ENCODE results near the gene DST.
"Not testable (repeated sequence)": the region's sequence is repeated elsewhere in the genome, so short reads cannot be mapped to it uniquely, and the experiment has no call there.

Gene DST

GRCh38 chr6:56668158-56668557, 25.5 kb upstream of the DST start:
- ChIA-PET CTCF (interaction anchor here (1.1 to 3.8 kb wide), 4 partner anchors 12 to 119 kb away, joined by 3 to 19 read pairs (median 4); no protein-coding TSS in a partner anchor), POLR2A (no interaction called here)
- DNase-seq (ENCODE audit: extremely low spot score), result no peak
- TF ChIP-seq CTCF (IDR thresholded peaks at IDR 0.05; ENCODE audit: control extremely low read depth, extremely low read depth, low read depth, missing control alignments), result no peak

- no peak for DNase-seq (ENCODE audit: extremely low spot score)
- TF ChIP-seq CTCF (IDR thresholded peaks at IDR 0.05; ENCODE audit: control extremely low read depth, extremely low read depth, low read depth, missing control alignments), result no peak
- POLR2A ChIA-PET, result no interaction called here
- CTCF ChIA-PET, result interaction anchor here (1.1 to 3.8 kb wide), 5 partner anchors 12 to 118 kb away, joined by 3 to 19 read pairs (median 5); partner anchors contain the start of gene DST
Measured at GRCh38 chr6:56667336-56667735, 24.6 kb upstream of the DST start.

GRCh38 chr6:56664029-56664428, 21.3 kb upstream of the DST start:
- CTCF ChIA-PET, result interaction anchor here (0.9 to 1.4 kb wide), 5 partner anchors 8 to 94 kb away, joined by 3 to 4 read pairs (median 3); no protein-coding TSS in a partner anchor
- no peak for DNase-seq (ENCODE audit: extremely low spot score)
- no peak for TF ChIP-seq CTCF (IDR thresholded peaks at IDR 0.05; ENCODE audit: control extremely low read depth, extremely low read depth, low read depth, missing control alignments)
- POLR2A ChIA-PET, result no interaction called here

- ChIA-PET POLR2A (no interaction called here), CTCF (interaction anchor here (0.9 to 1.3 kb wide), 3 partner anchors 10 to 93 kb away, joined by 3 to 4 read pairs (median 3); no protein-coding TSS in a partner anchor)
- TF ChIP-seq CTCF (IDR thresholded peaks at IDR 0.05; ENCODE audit: control extremely low read depth, extremely low read depth, low read depth, missing control alignments), result no peak
- no peak for DNase-seq (ENCODE audit: extremely low spot score)
Measured at GRCh38 chr6:56663344-56663743, 20.7 kb upstream of the DST start.

GRCh38 chr6:56661338-56661737, 18.6 kb upstream of the DST start:
- POLR2A ChIA-PET, result not testable (repeated sequence)

GRCh38 chr6:56660381-56660730, 17.7 kb upstream of the DST start:
- no peak for TF ChIP-seq CTCF (IDR thresholded peaks at IDR 0.05; ENCODE audit: control extremely low read depth, extremely low read depth, low read depth, missing control alignments)
- POLR2A ChIA-PET, result interaction anchor here (0.6 kb wide), 1 partner anchor 30 kb away, joined by 5 read pairs; no protein-coding TSS in a partner anchor
- no peak for DNase-seq (ENCODE audit: extremely low spot score)
- CTCF ChIA-PET, result no interaction called here

More at GRCh38 chr6:56661338-56661737, 18.6 kb upstream of the DST start:
- not testable (repeated sequence) for DNase-seq (ENCODE audit: extremely low spot score)
- CTCF ChIA-PET, result interaction anchor here (0.8 kb wide), 1 partner anchor 66 kb away, joined by 3 read pairs; no protein-coding TSS in a partner anchor

- DNase-seq (ENCODE audit: extremely low spot score), result peak; percentile 39
- ChIA-PET CTCF (interaction anchor here (1.4 kb wide), 1 partner anchor 10 kb away, joined by 5 read pairs; no protein-coding TSS in a partner anchor), POLR2A (no interaction called here)
- TF ChIP-seq CTCF (IDR thresholded peaks at IDR 0.05; ENCODE audit: control extremely low read depth, extremely low read depth, low read depth, missing control alignments), result no peak
Measured at GRCh38 chr6:56659721-56660380, 17.2 kb upstream of the DST start.
